Epithelial cell of proximal tubule (primary cell): ENCODE results near the gene SH2B3. TPM values are rescaled to one million over a fixed set of nuclear protein-coding genes. Genes with fewer than 3 reads are reported as not detected.
"Not testable (repeated sequence)": the region's sequence is repeated elsewhere in the genome, so short reads cannot be mapped to it uniquely, and the experiment has no call there.

ENCODE experiments used
- DNase-seq: peaks from one replicate; pipeline ENCODE4 v3.0.0-alpha.2; 2011; ENCODE audit warnings: low read depth
- H3K4me3 ChIP-seq: 2 replicates; pipeline ENCODE4 v1.5.1; 2011; ENCODE audit warnings: low read depth, mild to moderate bottlenecking, low read length
- CTCF ChIP-seq: conservative IDR thresholded peaks from 2 replicates; pipeline ENCODE4 v1.5.1; 2012; ENCODE audit warnings: low read depth, mild to moderate bottlenecking, low read length
- total RNA-seq: library from RNA; depleted of rRNA; stranded (reverse); fragments of >200 nt; gene quantifications from 2 replicates; pipeline ENCODE4 v1.2.3, GENCODE V29; 2015

SH2B3 gene
- total RNA-seq, 1 donor from 2014 or later = 59.6 TPM

DNA sequence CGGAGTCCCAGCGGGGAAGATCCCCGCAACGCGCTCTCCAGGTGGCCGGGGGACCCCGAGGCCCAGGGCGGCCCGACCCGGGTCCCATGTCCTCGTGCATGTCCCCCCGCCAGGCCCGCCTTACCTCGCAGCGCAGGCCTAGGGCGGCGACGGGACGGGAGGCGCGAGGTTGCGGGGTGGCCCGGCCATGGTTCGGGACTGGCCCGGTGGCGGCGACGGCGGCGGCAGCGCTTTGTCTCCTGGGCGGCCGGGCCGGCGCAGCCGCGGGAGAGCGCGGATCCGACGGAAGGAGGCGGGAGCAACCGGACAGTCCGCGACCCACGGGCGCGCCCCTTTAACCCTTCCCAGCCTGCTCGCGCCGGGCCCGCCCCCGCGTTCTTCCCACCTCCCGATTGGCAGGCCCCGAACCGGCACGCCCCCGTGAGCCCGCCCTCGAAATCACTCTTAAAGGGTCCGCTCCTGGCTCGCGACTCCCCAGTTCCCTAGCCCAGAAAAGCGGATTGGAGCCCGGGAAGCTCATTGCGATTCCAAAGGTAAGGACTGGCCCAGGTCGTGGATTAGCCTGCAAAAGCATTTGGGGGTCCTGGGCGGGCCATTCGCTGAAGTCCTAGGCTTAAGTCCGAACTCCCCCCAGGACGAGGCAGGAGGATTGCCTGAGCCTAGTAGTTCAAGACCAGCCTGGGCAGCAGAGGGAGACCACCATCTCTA, 36.8 kb upstream of the SH2B3 start, which contains the start of gene PHETA1:
TSS of gene PHETA1 (minus strand) at position 308 of the 708 bp plus-strand sequence. CDS start 5,668 bp downstream, outside the sequence.
- TF ChIP-seq CTCF = no peak
- H3K4me3 ChIP-seq = peak within 1 kb of the TSS; percentile 92
- DNase-seq = no peak

- DNase-seq = no peak
- TF ChIP-seq CTCF = no peak
- peak overlapping the region; percentile 92 for H3K4me3 ChIP-seq
Observed at GRCh38 chr12:111369496-111370220, 36.1 kb upstream of the SH2B3 start.

GRCh38 chr12:111373231-111373630, 32.5 kb upstream of the SH2B3 start:
- not testable (repeated sequence) for DNase-seq, H3K4me3 ChIP-seq

GRCh38 chr12:111377440-111377839, 28.3 kb upstream of the SH2B3 start:
- DNase-seq = no peak
- TF ChIP-seq CTCF = no peak
- H3K4me3 ChIP-seq = no peak overlapping the region

DNA sequence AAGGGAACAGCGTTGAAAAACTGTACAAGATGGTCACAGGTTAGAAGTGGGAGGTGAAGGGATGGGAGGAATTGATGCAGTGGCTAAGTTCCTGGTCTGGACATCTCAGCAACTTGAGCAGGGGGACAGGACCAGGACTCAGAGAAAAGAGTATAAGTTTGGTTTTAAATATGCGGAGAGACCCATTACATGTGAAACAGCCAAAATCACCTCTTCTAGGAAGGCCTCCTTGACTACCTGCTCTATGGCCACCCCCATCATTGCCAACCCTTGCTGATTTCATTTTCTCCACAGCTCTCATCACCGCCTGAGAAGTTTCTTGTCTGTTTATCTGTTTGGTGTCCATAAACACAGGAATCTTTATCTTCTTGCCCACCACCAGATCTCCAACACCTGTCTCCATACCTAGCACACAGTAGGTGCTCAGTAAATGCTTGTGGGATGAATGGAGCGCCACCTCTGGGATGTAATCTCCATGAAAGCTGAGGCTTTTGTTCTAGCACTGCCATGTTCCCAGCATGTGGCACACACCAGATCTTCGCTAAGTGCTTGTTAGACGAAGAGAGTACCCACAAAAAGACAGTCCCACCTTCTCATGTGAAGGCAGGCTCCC, 25.7 kb upstream of the SH2B3 start:
- no peak for TF ChIP-seq CTCF
- no peak for DNase-seq
- no peak overlapping the region for H3K4me3 ChIP-seq

DNA sequence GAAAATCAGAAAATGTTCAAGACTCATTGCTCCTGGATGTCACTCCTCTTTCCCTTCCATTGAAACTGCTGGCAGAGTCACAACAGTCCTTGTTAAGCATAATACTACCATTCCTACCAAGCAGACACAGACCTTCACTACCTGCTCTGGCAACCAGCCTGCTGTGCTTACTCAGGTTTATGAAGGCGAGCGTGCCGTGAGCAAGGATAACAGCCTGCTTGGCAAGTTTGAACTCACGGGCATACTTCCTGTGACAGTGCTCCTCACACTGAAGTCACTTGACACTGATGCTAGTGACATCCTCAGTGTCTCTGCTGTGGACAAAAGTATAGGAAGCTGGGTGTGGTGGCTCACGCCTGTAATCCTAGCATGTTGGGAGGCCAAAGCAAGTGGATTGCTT, 21.1 kb upstream of the SH2B3 start:
- H3K4me3 ChIP-seq = no peak overlapping the region
- no peak for TF ChIP-seq CTCF
- no peak for DNase-seq

- no peak for TF ChIP-seq CTCF
- H3K4me3 ChIP-seq = no peak overlapping the region
- no peak for DNase-seq
Observed at GRCh38 chr12:111386885-111387284, 18.8 kb upstream of the SH2B3 start.
